ENCODE data around the gene PTPRN2. TPM values are rescaled to one million over a fixed set of nuclear protein-coding genes. Genes with fewer than 3 reads are reported as not detected.
A peak's percentile ranks its signal among the peaks of the same experiment; 100 is the strongest.

Gene PTPRN2
- total RNA-seq, 1 donor from 2014 or later: 3.1 TPM

- DNase-seq: no peak
Measured at GRCh38 chr7:158251061-158251965, 336.3 kb downstream of the PTPRN2 start.

- DNase-seq: no peak
Measured at GRCh38 chr7:158249692-158250091, 337.9 kb downstream of the PTPRN2 start.

GRCh38 chr7:158248816-158249215 lies 338.8 kb downstream of the PTPRN2 start:
- DNase-seq: no peak

- no peak for DNase-seq
Measured at GRCh38 chr7:158247758-158248487, 339.7 kb downstream of the PTPRN2 start.

GRCh38 chr7:158246960-158247673 lies 340.5 kb downstream of the PTPRN2 start:
- DNase-seq: no peak

GRCh38 chr7:158246272-158246959 lies 341.2 kb downstream of the PTPRN2 start:
- DNase-seq: no peak

GRCh38 chr7:158245724-158246041 lies 341.9 kb downstream of the PTPRN2 start:
- no peak for DNase-seq

- DNase-seq: no peak
Measured at GRCh38 chr7:158244873-158245723, 342.5 kb downstream of the PTPRN2 start.

GRCh38 chr7:158244430-158244829 lies 343.2 kb downstream of the PTPRN2 start:
- no peak for DNase-seq

GRCh38 chr7:158241919-158242318 lies 345.7 kb downstream of the PTPRN2 start:
- DNase-seq: no peak

GRCh38 chr7:158240801-158241200 lies 346.8 kb downstream of the PTPRN2 start:
- no peak for DNase-seq

GRCh38 chr7:158239290-158239981 lies 348.2 kb downstream of the PTPRN2 start:
- DNase-seq: peak; percentile 59

- DNase-seq: no peak
Measured at GRCh38 chr7:158238616-158239289, 348.9 kb downstream of the PTPRN2 start.

GRCh38 chr7:158237672-158238335 lies 349.8 kb downstream of the PTPRN2 start:
- DNase-seq: no peak

- DNase-seq: no peak
Measured at GRCh38 chr7:158236400-158236799, 351.2 kb downstream of the PTPRN2 start.

GRCh38 chr7:158235862-158236261 lies 351.8 kb downstream of the PTPRN2 start:
- DNase-seq: no peak

- DNase-seq: no peak
Measured at GRCh38 chr7:158229945-158230344, 357.7 kb downstream of the PTPRN2 start.

- DNase-seq: no peak
Measured at GRCh38 chr7:158228986-158229385, 358.6 kb downstream of the PTPRN2 start.

GRCh38 chr7:158228131-158228530 lies 359.5 kb downstream of the PTPRN2 start:
- DNase-seq: no peak
